Measurements from ENCODE around the gene SACS.

GRCh38 chr13:23352161-23352560 is 81.3 kb downstream of the SACS start:
- TF ChIP-seq CTCF (IDR thresholded peaks at IDR 0.05) (no peak), EZH2 (IDR thresholded peaks at IDR 0.05; ENCODE audit: borderline replicate concordance, insufficient read depth, low read depth, low read length, poor library complexity, severe bottlenecking) (no peak)
